Hematopoietic multipotent progenitor cell treated with erythropoietin and hydrocortisone succinate and interleukin-3 and kit ligand, for 8 days (in vitro differentiated cells): ENCODE results near the gene FAF1.
"Not testable (repeated sequence)": the region's sequence is repeated elsewhere in the genome, so short reads cannot be mapped to it uniquely, and the experiment has no call there.

Experiments
- DNase-seq: peaks from one replicate; pipeline ENCODE4 v3.0.0-alpha.2; 2015

FAF1 gene

DNA sequence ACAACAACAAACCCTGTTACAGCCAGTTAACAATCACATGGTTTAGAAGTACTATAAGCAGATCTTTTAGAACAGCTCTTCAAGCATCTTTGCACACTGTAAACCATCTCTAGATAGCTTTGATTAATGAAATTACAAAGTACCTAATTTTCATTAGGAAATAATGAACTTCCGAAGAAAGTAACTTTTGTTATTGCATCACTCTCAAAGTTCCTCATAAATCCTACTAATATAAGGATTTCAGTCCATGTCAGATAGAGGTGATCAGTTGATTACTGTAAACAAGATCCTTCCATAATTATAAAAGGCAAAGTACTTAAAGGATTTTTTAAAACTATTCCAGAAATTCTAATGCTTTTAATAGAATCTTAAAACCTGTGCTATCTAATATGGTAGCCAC lies 58.2 kb downstream of the FAF1 start:
- no peak for DNase-seq

DNA sequence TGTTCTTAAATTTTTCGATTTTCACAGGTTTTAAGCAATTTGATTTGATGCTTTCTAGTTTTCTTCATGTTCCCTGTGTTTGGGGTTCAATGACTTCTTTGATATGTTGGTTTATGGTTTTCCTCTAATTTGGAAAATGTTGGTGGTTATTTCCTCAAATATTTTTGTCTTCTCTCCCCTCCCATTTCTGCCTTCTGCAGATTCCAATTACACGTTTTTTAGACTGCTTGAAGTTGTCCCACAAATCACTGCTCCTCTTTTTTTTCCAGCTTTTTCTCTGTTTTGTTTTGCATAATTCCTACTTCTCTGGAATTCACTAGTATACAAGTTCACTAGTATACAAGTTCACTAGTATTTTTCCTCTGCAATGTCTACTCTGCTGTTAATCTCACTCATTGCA lies 61.3 kb downstream of the FAF1 start:
- no peak for DNase-seq

DNA sequence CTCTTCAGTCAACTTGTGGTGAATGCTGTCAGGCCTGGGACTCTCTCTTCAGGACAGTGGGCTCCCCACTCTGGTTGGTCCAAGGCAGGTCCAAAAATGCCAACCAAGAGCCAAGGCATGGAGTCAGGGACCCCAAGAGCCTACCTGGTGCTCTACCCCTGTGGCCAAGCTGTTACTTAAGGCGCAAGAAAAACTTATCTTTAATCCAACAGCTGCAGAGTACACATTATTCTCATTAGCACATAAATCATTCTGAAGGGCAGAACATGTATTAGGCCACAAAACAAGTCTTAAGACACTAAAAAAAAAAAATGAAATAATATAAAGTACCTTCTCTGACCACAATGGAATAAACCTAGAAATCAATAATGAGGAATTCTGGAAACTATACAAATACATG lies 65.7 kb downstream of the FAF1 start:
- DNase-seq = no peak

DNA sequence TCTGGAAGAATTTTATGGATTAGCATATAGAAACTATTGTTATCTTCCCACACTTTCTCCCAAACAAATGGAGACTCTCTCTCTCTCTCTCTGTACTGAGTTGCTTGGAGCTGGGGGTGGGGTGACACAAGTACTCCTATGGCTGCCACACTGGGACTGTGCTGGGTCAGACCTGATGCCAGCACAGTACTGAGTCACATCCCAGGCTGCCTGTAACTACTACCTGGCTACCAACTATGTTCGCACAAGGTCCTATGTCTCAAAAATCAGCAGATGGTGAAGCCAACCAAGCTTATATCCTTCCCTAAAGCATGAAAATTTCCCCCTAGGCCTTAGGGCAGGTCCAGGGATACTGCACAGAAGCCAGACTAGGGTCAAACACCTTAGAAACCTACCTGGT lies 66.6 kb downstream of the FAF1 start:
- DNase-seq = no peak

- DNase-seq = not testable (repeated sequence)
Measured at GRCh38 chr1:50887555-50887954, 72.5 kb downstream of the FAF1 start.

DNA sequence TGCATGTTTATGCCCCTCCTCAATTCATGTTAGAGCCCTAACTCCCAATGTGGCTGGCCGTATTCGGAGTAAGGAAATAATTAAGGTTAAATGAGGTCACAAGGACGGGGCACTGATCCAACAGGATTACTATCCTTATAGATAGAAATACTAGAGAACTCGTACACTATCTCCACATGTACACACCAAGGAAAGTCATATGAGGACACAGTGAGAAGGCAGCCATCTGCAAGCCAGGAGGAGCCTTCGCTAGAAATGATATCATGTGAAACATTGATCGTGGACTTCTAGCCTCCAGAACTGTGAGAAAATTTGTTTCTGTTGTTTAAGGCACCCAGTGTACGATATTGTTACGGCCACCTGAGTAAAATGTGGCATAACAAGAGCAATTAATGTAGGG lies 79.7 kb downstream of the FAF1 start:
- DNase-seq = no peak

DNA sequence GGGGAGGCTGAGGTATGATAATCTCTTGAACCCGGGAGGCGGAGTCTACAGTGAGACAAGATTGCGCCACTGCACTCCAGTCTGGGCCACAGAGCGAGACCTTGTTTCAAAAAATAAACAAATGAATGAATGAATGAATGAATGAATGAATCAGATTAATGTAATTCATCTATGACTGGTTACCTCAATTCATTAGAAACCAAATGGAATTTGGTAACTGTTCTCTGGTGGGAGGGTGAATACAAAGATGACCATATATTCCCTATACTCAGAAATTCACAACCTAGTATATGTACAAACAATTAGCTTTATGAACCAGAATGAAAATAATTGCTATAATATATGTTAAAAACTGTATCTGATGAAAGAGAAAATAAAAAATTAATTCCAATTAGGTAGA lies 80.9 kb downstream of the FAF1 start:
- no peak for DNase-seq

GRCh38 chr1:50878434-50878833 lies 81.6 kb downstream of the FAF1 start:
- DNase-seq = no peak

DNA sequence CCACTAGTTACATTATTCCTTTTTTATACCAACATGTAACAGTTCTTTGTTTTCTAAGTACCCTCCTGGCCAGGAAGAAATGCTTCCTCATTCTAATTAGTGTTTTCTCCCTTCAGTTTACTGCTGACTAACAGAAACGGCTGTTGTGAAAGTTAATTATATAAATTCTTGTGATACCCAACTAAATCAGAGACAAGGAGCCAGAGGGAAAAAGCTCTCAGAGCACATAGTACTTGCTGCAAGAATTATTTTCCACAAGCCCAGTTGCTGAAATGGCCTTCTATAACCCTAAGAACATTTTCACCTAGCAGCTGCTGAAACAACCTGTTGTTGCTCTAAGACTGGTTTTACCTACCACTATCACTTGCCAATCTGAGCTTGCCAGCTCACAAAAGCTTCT lies 82.4 kb downstream of the FAF1 start:
- DNase-seq = no peak

DNA sequence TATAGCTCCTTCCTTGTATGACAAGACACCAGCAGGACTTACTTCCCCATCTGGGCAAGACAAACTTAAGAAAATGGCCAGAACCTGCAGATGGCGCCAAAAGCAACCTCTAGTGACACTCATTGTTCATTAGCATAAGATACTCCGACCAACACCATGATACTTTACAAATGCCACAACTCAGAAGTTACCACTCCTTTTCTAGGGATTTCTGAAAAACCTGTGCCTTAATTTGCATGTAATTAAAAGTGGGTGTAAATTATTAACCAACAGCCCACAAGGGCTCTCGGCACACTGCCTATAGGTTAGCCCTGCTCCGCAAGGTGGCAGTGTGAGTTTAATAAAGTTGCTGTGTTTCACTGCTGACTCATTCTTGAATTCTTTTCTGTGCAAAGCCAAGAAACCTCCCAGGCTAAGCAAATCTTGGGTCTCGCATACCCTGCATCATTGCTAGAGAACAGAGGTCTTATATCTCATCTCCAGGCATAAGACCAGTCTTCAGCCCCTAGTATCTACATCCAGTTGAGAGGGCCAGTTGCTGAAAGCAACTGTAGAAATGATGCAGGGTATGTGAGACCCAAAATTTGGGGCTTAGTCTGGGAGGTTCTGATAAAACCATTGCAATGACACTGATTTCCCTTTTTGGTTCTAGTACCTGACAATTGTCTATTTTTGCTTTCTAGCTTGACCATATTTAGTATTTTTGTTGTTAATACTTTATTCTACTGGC lies 86.4 kb downstream of the FAF1 start:
- peak; percentile 90 for DNase-seq

DNA sequence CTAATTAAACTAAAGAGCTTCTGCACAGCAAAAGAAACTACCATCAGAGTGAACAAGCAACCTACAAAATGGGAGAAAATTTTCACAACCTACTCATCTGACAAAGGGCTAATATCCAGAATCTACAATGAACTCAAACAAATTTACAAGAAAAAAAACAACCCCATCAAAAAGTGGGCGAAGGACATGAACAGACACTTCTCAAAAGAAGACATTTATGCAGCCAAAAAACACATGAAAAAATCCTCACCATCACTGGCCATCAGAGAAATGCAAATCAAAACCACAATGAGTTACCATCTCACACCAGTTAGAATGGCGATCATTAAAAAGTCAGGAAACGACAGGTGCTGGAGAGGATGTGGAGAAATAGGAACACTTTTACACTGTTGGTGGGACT lies 95.2 kb downstream of the FAF1 start:
- DNase-seq = not testable (repeated sequence)

- DNase-seq = no peak
Measured at GRCh38 chr1:50861772-50862171, 98.3 kb downstream of the FAF1 start.

DNA sequence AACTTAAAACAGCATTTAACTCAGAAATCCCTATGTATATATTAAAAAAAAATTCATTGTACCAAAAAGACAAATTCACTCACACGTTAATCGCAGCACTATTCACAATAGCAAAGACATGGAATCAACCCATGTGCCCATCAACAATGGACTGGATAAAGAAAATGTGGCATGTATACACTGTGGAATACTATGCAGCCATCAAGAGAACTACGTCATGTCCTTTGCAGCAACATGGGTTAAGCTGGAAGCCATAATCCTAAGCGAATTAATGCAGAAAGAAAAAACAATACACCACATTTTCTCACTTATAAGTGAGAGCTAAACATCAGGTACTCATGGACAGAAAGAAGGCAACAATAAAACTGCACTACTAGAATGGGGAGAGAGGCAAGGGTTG lies 99.4 kb downstream of the FAF1 start:
- no peak for DNase-seq

- no peak for DNase-seq
Measured at GRCh38 chr1:50860256-50860655, 99.8 kb downstream of the FAF1 start.

DNA sequence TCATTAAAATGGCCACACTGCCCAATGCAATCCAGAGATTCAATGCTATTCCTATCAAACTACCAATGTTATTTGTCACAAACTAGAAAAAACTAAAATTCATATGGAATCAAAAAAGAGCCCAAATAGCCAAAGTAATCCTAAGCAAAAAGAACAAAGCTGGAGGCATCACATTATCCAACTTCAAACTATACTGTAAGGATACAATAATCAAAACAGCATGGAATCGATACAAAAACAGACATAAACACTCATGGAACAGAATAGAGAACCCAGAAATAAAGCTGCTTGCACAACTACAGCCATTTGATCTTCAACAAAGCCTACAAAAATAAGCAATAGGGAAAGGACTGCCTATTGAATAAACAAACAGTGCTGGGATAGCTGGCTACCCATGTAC lies 100.4 kb downstream of the FAF1 start:
- no peak for DNase-seq

- no peak for DNase-seq
Measured at GRCh38 chr1:50858761-50859160, 101.3 kb downstream of the FAF1 start.

GRCh38 chr1:50857702-50858101 lies 102.4 kb downstream of the FAF1 start:
- no peak for DNase-seq

DNA sequence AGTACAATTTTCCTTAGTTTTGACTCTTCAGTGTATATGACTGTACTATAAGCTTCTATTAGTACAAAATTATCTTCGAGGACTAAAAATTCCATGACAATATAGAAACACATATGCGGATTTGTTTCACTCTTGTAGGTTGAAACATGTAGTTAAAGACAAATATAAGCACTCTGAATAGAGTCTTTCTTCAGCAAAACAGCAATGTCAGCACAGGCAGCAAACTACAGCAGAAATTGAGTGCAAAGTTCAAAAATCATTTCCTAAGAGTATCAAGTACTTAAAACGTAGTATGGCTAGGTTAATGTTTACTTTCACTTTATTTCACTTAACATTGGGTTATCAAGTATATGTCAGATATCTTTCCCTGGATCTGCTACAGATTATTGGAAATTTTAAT lies 106.7 kb downstream of the FAF1 start:
- no peak for DNase-seq

DNA sequence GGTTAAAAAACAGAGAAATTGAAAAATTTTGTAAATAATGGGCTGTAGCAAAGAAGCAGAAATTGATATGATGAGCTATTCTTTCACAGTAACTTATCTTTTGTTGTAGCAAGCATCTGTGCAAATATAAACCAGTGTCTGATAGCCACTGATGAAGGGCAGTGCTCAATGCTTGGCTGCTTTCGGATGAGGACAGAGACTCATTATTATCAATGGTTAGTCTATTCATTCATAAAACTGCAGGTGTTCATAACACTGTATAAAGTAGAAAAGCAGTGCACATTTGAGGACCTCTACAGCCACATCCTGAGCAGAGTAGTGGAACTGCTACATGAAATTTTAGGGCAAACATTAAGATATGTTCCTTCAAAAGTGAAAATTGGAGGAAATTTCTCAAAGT lies 107.2 kb downstream of the FAF1 start:
- DNase-seq = no peak

- DNase-seq = no peak
Measured at GRCh38 chr1:50851466-50851865, 108.6 kb downstream of the FAF1 start.

GRCh38 chr1:50851034-50851433 lies 109.0 kb downstream of the FAF1 start:
- DNase-seq = no peak

DNA sequence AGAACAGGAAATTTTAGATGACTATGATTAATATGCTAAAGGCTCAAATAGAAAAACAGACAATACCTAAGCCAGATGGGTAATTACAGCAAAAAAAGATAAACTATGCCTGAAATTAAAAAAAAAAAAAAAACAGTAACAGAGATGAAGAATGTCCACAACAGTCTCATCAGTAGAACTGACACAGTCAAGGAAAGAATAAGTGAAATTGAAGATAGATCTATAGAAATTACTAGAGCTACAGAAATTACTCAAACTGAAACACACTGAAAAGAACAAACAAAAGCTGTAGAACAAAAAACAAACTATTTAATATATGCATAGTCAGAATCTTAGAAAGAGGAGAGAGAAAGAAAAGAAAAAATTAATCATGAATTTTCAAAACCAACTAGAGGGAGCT lies 112.8 kb downstream of the FAF1 start:
- no peak for DNase-seq

DNA sequence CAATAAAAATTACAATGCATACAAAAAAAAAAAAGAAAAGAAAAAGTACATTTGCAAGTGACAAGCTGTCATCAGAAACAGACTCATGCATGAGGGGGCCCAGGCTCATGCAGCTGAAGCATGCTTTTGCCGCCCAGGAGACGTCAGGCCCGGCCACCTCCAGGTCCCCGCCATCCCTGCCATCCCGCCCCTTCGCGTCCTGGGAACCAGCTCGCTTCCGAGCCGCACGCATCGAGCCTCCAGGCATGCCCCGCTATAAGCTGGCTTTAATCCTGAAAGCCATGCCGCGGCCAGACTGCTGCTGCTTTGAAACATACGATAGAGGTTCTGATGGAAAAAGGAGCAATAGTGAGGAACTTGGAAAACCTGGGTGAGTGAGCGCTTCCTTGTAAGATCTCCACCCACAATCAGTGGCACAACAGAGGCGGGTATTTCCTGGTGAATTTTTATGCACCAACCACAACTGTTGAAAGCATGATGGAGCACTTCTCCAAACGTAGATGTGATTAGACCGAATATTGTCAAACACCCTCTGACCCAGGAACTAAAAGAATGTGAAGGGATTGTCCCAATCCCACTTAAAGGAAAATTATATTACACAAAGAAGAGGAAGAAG lies 113.7 kb downstream of the FAF1 start:
- no peak for DNase-seq

GRCh38 chr1:50841791-50842387 lies 118.2 kb downstream of the FAF1 start:
- no peak for DNase-seq

DNA sequence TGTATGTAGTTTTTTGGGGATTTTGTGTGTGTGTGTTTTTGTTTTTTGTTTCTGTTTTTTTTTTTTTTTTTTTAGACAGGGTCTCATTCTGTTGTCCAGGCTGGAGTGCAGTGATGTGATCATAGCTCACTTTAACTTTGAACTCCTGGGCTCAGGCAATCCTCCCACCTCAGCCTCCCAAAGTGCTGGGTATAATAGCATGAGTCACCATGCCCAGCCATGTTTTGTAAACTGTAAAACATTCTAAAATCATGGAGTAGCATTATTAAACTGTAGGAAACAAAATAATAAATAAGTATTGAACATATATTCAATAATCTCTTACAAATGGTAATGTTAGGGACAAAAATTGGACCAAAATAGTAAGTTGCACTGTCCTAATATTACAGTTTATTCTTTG lies 124.0 kb downstream of the FAF1 start:
- DNase-seq = no peak
